HL-60 (cell line): ENCODE measurements around the gene ANKS1A.

Source experiments
- DNase-seq, 2 experiments: peaks; one replicate each; pipeline ENCODE4 v3.0.0-alpha.2; 2010 to 2020; ENCODE audit warnings: low read depth in 1 of 2, low spot score in 1 of 2
- H3K27ac ChIP-seq: fragments of 250-450 bp; sonication (Bioruptor Pico); replicated peaks from 2 replicates; pipeline ENCODE4 v1.5.1; 2020; ENCODE audit warnings: mild to moderate bottlenecking, moderate library complexity
- H3K27me3 ChIP-seq: fragments of 250-450 bp; sonication (Bioruptor Pico); 2 replicates; pipeline ENCODE4 v1.5.1; 2021; ENCODE audit warnings: mild to moderate bottlenecking, moderate library complexity; ENCODE audit not compliant: insufficient read depth, poor library complexity, severe bottlenecking
- H3K4me3 ChIP-seq: replicated peaks from 2 replicates; pipeline ENCODE4 v1.5.1; 2011; ENCODE audit warnings: mild to moderate bottlenecking, control low read depth, low read length; ENCODE audit not compliant: insufficient read depth
- CTCF ChIP-seq: IDR thresholded peaks from one replicate; pipeline ENCODE4 v1.5.1; 2011; ENCODE audit warnings: low read length, control low read depth, inconsistent platforms; ENCODE audit not compliant: insufficient read depth
- GABPA ChIP-seq: IDR thresholded peaks from 2 replicates; pipeline ENCODE4 v1.6.1; 2012; ENCODE audit warnings: low read depth
- POLR2AphosphoS5 ChIP-seq: IDR thresholded peaks from 2 replicates; pipeline ENCODE4 v1.6.1; 2012; ENCODE audit warnings: low read depth
- REST ChIP-seq: IDR thresholded peaks from 2 replicates; pipeline ENCODE4 v1.6.1; 2012; ENCODE audit warnings: low read depth; ENCODE audit not compliant: insufficient replicate concordance
- SPI1 ChIP-seq: IDR thresholded peaks from 2 replicates; pipeline ENCODE4 v1.6.1; 2012; ENCODE audit warnings: low read depth, mild to moderate bottlenecking, borderline replicate concordance

Gene ANKS1A

GRCh38 chr6:34947561-34947960 is 58.5 kb downstream of the ANKS1A start:
- no peak for DNase-seq
- TF ChIP-seq SPI1 (no peak), CTCF (no peak)
- Histone ChIP-seq H3K27me3 (no peaks in the 10 kb centered on the region), H3K4me3 (no peak overlapping the region), H3K27ac (no peak overlapping the region)

- DNase-seq = no peak
- TF ChIP-seq SPI1 (no peak), CTCF (no peak), REST (no peak), GABPA (no peak), POLR2AphosphoS5 (no peak)
- Histone ChIP-seq H3K27ac (no peak overlapping the region), H3K4me3 (no peak overlapping the region), H3K27me3 (no peaks in the 10 kb centered on the region)
Observed at GRCh38 chr6:34949636-34950035, 60.6 kb downstream of the ANKS1A start.

GRCh38 chr6:34950849-34951248 is 61.8 kb downstream of the ANKS1A start:
- H3K4me3 ChIP-seq = no peak overlapping the region
- TF ChIP-seq REST (no peak), GABPA (no peak), CTCF (no peak), POLR2AphosphoS5 (no peak), SPI1 (no peak)
- no peak overlapping the region for H3K27ac ChIP-seq
- no peaks in the 10 kb centered on the region for H3K27me3 ChIP-seq
- DNase-seq = no peak

GRCh38 chr6:34951731-34952130 is 62.7 kb downstream of the ANKS1A start:
- Histone ChIP-seq H3K27me3 (no peaks in the 10 kb centered on the region), H3K4me3 (no peak overlapping the region), H3K27ac (no peak overlapping the region)
- DNase-seq = no peak
- TF ChIP-seq REST (no peak), SPI1 (no peak), POLR2AphosphoS5 (no peak), CTCF (no peak), GABPA (no peak)
